SK-N-SH treated with all-trans-retinoic acid at 6 μM for 48 hours (cell line): ENCODE measurements around the gene STK11.

Source experiments
- CSDC2 ChIP-seq: fragments of 250-450 bp; sonication (Bioruptor Pico); IDR thresholded peaks from 2 replicates; pipeline ENCODE4 v1.5.0; 2020; ENCODE audit warnings: mild to moderate bottlenecking, moderate library complexity
- ISL1 ChIP-seq: fragments of 250-450 bp; sonication (Bioruptor Pico); IDR thresholded peaks from 2 replicates; pipeline ENCODE4 v2.1.2; 2022; ENCODE audit warnings: mild to moderate bottlenecking, moderate library complexity
- OSR1 ChIP-seq: fragments of 250-450 bp; sonication (Bioruptor Pico); IDR thresholded peaks from 2 replicates; pipeline ENCODE4 v1.8.0; 2022; ENCODE audit warnings: moderate library complexity, mild to moderate bottlenecking, inconsistent platforms
- TCF4 ChIP-seq: fragments of 250-450 bp; sonication (Bioruptor Pico); IDR thresholded peaks from 2 replicates; pipeline ENCODE4 v1.8.0; 2021; ENCODE audit warnings: mild to moderate bottlenecking, moderate library complexity, borderline replicate concordance
- ZC3H10 ChIP-seq: fragments of 250-450 bp; sonication (Bioruptor Pico); IDR thresholded peaks from 2 replicates; pipeline ENCODE4 v1.5.1; 2021; ENCODE audit warnings: mild to moderate bottlenecking, moderate library complexity
- ZFP30 ChIP-seq: fragments of 450-650 bp; formaldehyde crosslinking; IDR thresholded peaks from 2 replicates; pipeline ENCODE4 v1.5.0; 2022; ENCODE audit warnings: mild to moderate bottlenecking, moderate library complexity
- ZNF70 ChIP-seq: fragments of 450-650 bp; formaldehyde crosslinking; IDR thresholded peaks from 2 replicates; pipeline ENCODE4 v1.5.0; 2020; ENCODE audit warnings: mild to moderate bottlenecking, moderate library complexity
- TF ChIP-seq, protein P1 (sequence below): fragments of 250-450 bp; sonication (Bioruptor Pico); IDR thresholded peaks from 2 replicates; pipeline ENCODE4 v1.5.1; 2020; ENCODE audit warnings: low read depth, mild to moderate bottlenecking, moderate library complexity
- TF ChIP-seq, protein P2 (sequence below): fragments of 250-450 bp; sonication (Bioruptor Pico); IDR thresholded peaks from 2 replicates; pipeline ENCODE4 v1.5.0; 2020; ENCODE audit warnings: mild to moderate bottlenecking, moderate library complexity
- TF ChIP-seq, protein P3 (sequence below): fragments of 250-450 bp; sonication (Bioruptor Pico); IDR thresholded peaks from 2 replicates; pipeline ENCODE4 v1.8.0; 2020; ENCODE audit warnings: mild to moderate bottlenecking, moderate library complexity, borderline replicate concordance

DNA sequence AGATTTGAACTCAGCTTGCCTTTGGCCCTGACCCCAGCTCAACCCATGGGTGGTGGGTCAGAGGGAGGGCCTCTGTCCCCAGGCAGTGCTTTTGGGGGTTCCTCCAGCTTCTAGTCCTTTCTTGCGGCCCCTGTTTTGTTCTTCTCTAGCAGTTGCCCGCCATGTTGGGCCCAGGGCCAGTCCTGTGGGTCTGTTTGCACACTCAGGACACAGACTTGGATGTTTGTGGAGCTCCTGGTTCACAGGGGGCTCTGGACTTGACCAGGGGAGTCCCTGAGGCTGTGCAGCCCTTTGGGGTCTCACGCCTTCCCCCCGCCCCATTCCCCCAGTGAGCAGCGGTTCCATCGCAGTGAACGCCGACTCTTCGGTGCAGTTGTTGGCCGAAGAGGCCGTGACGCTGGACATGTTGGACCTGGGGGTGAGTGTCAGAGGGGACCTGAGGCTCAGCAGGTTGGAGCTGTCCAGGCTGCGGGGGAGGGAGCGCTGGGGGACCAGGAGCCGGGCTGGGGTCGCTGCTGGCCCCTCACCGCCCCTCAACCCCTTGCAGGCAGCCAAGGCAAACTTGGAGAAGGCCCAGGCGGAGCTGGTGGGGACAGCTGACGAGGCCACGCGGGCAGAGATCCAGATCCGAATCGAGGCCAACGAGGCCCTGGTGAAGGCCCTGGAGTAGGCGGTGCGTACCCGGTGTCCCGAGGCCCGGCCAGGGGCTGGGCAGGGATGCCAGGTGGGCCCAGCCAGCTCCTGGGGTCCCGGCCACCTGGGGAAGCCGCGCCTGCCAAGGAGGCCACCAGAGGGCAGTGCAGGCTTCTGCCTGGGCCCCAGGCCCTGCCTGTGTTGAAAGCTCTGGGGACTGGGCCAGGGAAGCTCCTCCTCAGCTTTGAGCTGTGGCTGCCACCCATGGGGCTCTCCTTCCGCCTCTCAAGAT lies 38.5 kb downstream of the STK11 start:
- no peak for TF ChIP-seq ZFP30 (CRISPR knock-in tag)
- TF ChIP-seq ISL1 (CRISPR knock-in tag) = no peak
- TF ChIP-seq ZNF70 (CRISPR knock-in tag) = no peak
- TF ChIP-seq CSDC2 = no peak
- TF ChIP-seq, protein P1, sequence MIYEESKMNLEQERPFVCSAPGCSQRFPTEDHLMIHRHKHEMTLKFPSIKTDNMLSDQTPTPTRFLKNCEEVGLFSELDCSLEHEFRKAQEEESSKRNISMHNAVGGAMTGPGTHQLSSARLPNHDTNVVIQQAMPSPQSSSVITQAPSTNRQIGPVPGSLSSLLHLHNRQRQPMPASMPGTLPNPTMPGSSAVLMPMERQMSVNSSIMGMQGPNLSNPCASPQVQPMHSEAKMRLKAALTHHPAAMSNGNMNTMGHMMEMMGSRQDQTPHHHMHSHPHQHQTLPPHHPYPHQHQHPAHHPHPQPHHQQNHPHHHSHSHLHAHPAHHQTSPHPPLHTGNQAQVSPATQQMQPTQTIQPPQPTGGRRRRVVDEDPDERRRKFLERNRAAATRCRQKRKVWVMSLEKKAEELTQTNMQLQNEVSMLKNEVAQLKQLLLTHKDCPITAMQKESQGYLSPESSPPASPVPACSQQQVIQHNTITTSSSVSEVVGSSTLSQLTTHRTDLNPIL (CRISPR knock-in tag) = no peak
- no peak for TF ChIP-seq TCF4 (CRISPR knock-in tag)
- TF ChIP-seq ZC3H10 (CRISPR knock-in tag) = no peak
- TF ChIP-seq OSR1 = no peak
- TF ChIP-seq, protein P2, sequence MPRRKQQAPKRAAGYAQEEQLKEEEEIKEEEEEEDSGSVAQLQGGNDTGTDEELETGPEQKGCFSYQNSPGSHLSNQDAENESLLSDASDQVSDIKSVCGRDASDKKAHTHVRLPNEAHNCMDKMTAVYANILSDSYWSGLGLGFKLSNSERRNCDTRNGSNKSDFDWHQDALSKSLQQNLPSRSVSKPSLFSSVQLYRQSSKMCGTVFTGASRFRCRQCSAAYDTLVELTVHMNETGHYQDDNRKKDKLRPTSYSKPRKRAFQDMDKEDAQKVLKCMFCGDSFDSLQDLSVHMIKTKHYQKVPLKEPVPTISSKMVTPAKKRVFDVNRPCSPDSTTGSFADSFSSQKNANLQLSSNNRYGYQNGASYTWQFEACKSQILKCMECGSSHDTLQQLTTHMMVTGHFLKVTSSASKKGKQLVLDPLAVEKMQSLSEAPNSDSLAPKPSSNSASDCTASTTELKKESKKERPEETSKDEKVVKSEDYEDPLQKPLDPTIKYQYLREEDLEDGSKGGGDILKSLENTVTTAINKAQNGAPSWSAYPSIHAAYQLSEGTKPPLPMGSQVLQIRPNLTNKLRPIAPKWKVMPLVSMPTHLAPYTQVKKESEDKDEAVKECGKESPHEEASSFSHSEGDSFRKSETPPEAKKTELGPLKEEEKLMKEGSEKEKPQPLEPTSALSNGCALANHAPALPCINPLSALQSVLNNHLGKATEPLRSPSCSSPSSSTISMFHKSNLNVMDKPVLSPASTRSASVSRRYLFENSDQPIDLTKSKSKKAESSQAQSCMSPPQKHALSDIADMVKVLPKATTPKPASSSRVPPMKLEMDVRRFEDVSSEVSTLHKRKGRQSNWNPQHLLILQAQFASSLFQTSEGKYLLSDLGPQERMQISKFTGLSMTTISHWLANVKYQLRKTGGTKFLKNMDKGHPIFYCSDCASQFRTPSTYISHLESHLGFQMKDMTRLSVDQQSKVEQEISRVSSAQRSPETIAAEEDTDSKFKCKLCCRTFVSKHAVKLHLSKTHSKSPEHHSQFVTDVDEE (CRISPR knock-in tag) = no peak
- TF ChIP-seq, protein P3, sequence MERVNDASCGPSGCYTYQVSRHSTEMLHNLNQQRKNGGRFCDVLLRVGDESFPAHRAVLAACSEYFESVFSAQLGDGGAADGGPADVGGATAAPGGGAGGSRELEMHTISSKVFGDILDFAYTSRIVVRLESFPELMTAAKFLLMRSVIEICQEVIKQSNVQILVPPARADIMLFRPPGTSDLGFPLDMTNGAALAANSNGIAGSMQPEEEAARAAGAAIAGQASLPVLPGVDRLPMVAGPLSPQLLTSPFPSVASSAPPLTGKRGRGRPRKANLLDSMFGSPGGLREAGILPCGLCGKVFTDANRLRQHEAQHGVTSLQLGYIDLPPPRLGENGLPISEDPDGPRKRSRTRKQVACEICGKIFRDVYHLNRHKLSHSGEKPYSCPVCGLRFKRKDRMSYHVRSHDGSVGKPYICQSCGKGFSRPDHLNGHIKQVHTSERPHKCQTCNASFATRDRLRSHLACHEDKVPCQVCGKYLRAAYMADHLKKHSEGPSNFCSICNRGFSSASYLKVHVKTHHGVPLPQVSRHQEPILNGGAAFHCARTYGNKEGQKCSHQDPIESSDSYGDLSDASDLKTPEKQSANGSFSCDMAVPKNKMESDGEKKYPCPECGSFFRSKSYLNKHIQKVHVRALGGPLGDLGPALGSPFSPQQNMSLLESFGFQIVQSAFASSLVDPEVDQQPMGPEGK (CRISPR knock-in tag) = no peak
